ENCODE measurements around the gene CDC42BPB.

GRCh38 chr14:102965971-102966655, 91.2 kb downstream of the CDC42BPB start:
- TF ChIP-seq CTCF (IDR thresholded peaks at IDR 0.05; ENCODE audit: low read depth, low read length) (no peak), EZH2phosphoT487 (IDR thresholded peaks at IDR 0.05; ENCODE audit: low read depth) (no peak)

Measured in OCI-LY3 (cell line).